HepG2 (cell line): Measurements from ENCODE around the gene NAV2. TPM values are rescaled to one million over a fixed set of nuclear protein-coding genes. Genes with fewer than 3 reads are reported as not detected.

ENCODE experiments used
- ATAC-seq: fragments of 200-7000 bp; cut with Tn5 transposase; 3 replicates; pipeline ENCODE4 v1.9.1; 2020; ENCODE audit warnings: mild to moderate bottlenecking, moderate library complexity
- BruUV-seq: library from RNA; stranded (reverse); fragments of 400-500 nt; replicated peaks from 2 replicates; lab custom pipeline; 2021; lab: Mats Ljungman, UMichigan
- CTCF ChIA-PET: fragments of 300-600 bp; formaldehyde crosslinking; extraction: SDS; loops from one replicate; lab custom pipeline; 2021; ENCODE audit warnings: low total read pairs, inconsistent platforms, low intra/inter-chr PET ratio; lab: Yijun Ruan, JAX
- POLR2A ChIA-PET: fragments of 350-600 bp; sonication (Branson Sonifier 250); formaldehyde crosslinking; loops from one replicate; lab custom pipeline; 2020; ENCODE audit warnings: antibody characterized with exemption, inconsistent platforms; lab: Yijun Ruan, JAX
- DNase-seq: peaks from one replicate; pipeline ENCODE4 v3.0.0-alpha.2; 2015; ENCODE audit warnings: low spot score
- FAIRE-seq: peaks from 3 replicates; lab custom pipeline; 2011; peaks lifted over from hg19 to GRCh38; lab: Jason Lieb, UNC
- H2AFZ ChIP-seq: one replicate; pipeline ENCODE4 v1.6.1; 2011; ENCODE audit warnings: low read length, inconsistent platforms
- H3K27ac ChIP-seq: fragments of 300-600 bp; 3 replicates; pipeline ENCODE4 v1.8.0; 2011; ENCODE audit warnings: mixed run types, mild to moderate bottlenecking, mixed read lengths, low read length, inconsistent platforms; ENCODE audit not compliant: insufficient read depth; ENCODE audit errors: extremely low read length
- H3K27me3 ChIP-seq, 2 experiments: fragments of 200-600 bp in 1 of 2; 2 replicates in 1 of 2; 3 replicates in 1 of 2; pipeline versions ENCODE4 v1.6.0 to v1.8.0; 2011; ENCODE audit warnings: low read length in 2 of 2, mild to moderate bottlenecking in 2 of 2, moderate library complexity in 2 of 2, inconsistent platforms in 1 of 2; ENCODE audit not compliant: insufficient read depth in 2 of 2, control insufficient read depth in 1 of 2
- H3K36me3 ChIP-seq, 2 experiments: fragments of 200-600 bp in 1 of 2; replicated peaks in 1 of 2; 2 replicates in 1 of 2; 3 replicates in 1 of 2; pipeline versions ENCODE4 v1.5.1 to v1.8.0; 2011; ENCODE audit warnings: low read length in 2 of 2, inconsistent platforms in 1 of 2; ENCODE audit not compliant: insufficient read depth in 2 of 2, control insufficient read depth in 1 of 2
- H3K4me1 ChIP-seq: 2 replicates; pipeline ENCODE4 v1.5.1; 2012; ENCODE audit warnings: low read length, inconsistent platforms; ENCODE audit not compliant: insufficient read depth
- H3K4me2 ChIP-seq: 2 replicates; pipeline ENCODE4 v1.6.0; 2011; ENCODE audit warnings: low read depth, low read length, inconsistent platforms
- H3K4me3 ChIP-seq, 3 experiments: fragments of 200-600 bp in 1 of 3; sonication (generic), shearing (Covaris generic) in 1 of 3; replicated peaks in 1 of 3; 2 replicates each; pipeline ENCODE4 v1.5.1; 2011 to 2016; ENCODE audit warnings: low read length in 3 of 3, inconsistent platforms in 2 of 3, low read depth in 2 of 3, mild to moderate bottlenecking in 2 of 3, control low read depth in 1 of 3, mixed read lengths in 1 of 3; ENCODE audit not compliant: insufficient read depth in 1 of 3
- H3K79me2 ChIP-seq: one replicate; pipeline ENCODE4 v1.6.1; 2011; ENCODE audit warnings: low read length, inconsistent platforms; ENCODE audit not compliant: insufficient read depth
- H3K9ac ChIP-seq: 2 replicates; pipeline ENCODE4 v1.6.0; 2011; ENCODE audit warnings: mild to moderate bottlenecking, low read depth, low read length, inconsistent platforms; ENCODE audit not compliant: insufficient read depth
- H3K9me3 ChIP-seq: 2 replicates; pipeline ENCODE4 v1.5.1; 2012; ENCODE audit warnings: mild to moderate bottlenecking, low read length
- H4K20me1 ChIP-seq: 2 replicates; pipeline ENCODE4 v1.6.0; 2011; ENCODE audit warnings: inconsistent platforms, mild to moderate bottlenecking, low read length, moderate library complexity; ENCODE audit not compliant: insufficient read depth
- AGO2 ChIP-seq: fragments of 200-400 bp; formaldehyde crosslinking; optimal IDR thresholded peaks from 2 replicates; pipeline ENCODE3; 2017; ENCODE audit warnings: mild to moderate bottlenecking, low read depth, low read length, moderate library complexity
- KLF13 ChIP-seq: sonication (generic); formaldehyde crosslinking; IDR thresholded peaks from 2 replicates; pipeline ENCODE4 v1.4.0; 2020; ENCODE audit warnings: mild to moderate bottlenecking, missing genetic modification reagents
- NR1H2 ChIP-seq: sonication (generic); formaldehyde crosslinking; IDR thresholded peaks from 2 replicates; pipeline ENCODE4 v1.8.1; 2022; ENCODE audit warnings: low read depth, missing genetic modification reagents, borderline replicate concordance
- SALL2 ChIP-seq: sonication (generic); formaldehyde crosslinking; IDR thresholded peaks from 2 replicates; pipeline ENCODE4 v1.8.1; 2023; ENCODE audit warnings: mild to moderate bottlenecking, missing genetic modification reagents, inconsistent platforms
- ZNF280B ChIP-seq: sonication (generic); formaldehyde crosslinking; IDR thresholded peaks from 2 replicates; pipeline ENCODE4 v1.5.0; 2020; ENCODE audit warnings: missing genetic modification reagents, mild to moderate bottlenecking, borderline replicate concordance
- ZNF510 ChIP-seq: sonication (generic); formaldehyde crosslinking; IDR thresholded peaks from 2 replicates; pipeline ENCODE4 v1.4.0; 2020; ENCODE audit warnings: low read depth, mild to moderate bottlenecking, missing genetic modification reagents
- ZNF556 ChIP-seq: sonication (generic); formaldehyde crosslinking; IDR thresholded peaks from 2 replicates; pipeline ENCODE4 v1.4.0; 2020; ENCODE audit warnings: mild to moderate bottlenecking, missing genetic modification reagents, borderline replicate concordance
- WGBS: methylation state at CpG from one replicate; pipeline ENCODE4 v1.1.6; 2017; ENCODE audit warnings: low lambda C conversion rate; 5-methylcytosine and 5-hydroxymethylcytosine counted together
- in situ Hi-C: cut with HindIII; loops from 2 replicates; pipeline ENCODE4 v1.10.0; 2017; ENCODE audit warnings: low pct_unique_long_range_greater_than_20kb; ENCODE audit not compliant: extremely low pct_ligation_motif_present
- intact Hi-C: fragments of 100-400 bp; cut with micrococcal nuclease; formaldehyde crosslinking; loops from one replicate; pipeline ENCODE4 v1.10.0; 2022; ENCODE audit not compliant: unreplicated experiment
- polyA plus RNA-seq, 8 experiments: library from polyadenylated mRNA; depleted of rRNA in 3 of 8; stranded (reverse) in 7 of 8; unstranded in 1 of 8; fragments of >200 nt; fragmentation: Illumina TruSeq in 4 of 8; extraction: Trizol in 4 of 8; gene quantifications; 2 replicates each; pipeline versions ENCODE4 v1.2.1 to v1.2.3, GENCODE V29; 2011 to 2016; ENCODE audit warnings: low read depth in 4 of 8, missing spikeins in 1 of 8, mixed read lengths in 1 of 8; ENCODE audit not compliant: insufficient read depth in 1 of 8
- total RNA-seq, 5 experiments: library from RNA; depleted of rRNA; stranded (reverse); fragments of >200 nt; fragmentation: Illumina TruSeq; extraction: Trizol; gene quantifications; 2 replicates each; pipeline ENCODE4 v1.2.3, GENCODE V29; 2016; ENCODE audit warnings: low read depth in 1 of 5
- TF ChIP-seq, protein P1 (sequence below): sonication (generic); formaldehyde crosslinking; IDR thresholded peaks from 2 replicates; pipeline ENCODE4 v1.5.0; 2020; ENCODE audit warnings: missing genetic modification reagents
- TF ChIP-seq, protein P2 (sequence below), 2 experiments: sonication (generic) in 1 of 2; formaldehyde crosslinking in 1 of 2; IDR thresholded peaks; 2 replicates each; pipeline versions ENCODE4 v1.5.1 to v1.6.1; 2011 to 2020; ENCODE audit warnings: borderline replicate concordance in 1 of 2, low read depth in 1 of 2, low read length in 1 of 2, mild to moderate bottlenecking in 1 of 2, missing genetic modification reagents in 1 of 2, moderate library complexity in 1 of 2
- TF ChIP-seq, protein P3 (sequence below): sonication (generic); formaldehyde crosslinking; IDR thresholded peaks from 2 replicates; pipeline ENCODE4 v1.4.0; 2020; ENCODE audit warnings: missing genetic modification reagents, borderline replicate concordance

Gene NAV2
- total and polyA plus RNA-seq, 2 of the 13 experiments (the other 11 are each of a cell fraction or from before 2014, with no cell fraction given), result 9.3 to 34.6 TPM

- TF ChIP-seq SALL2 (CRISPR knock-in tag), result no peak
- TF ChIP-seq, protein P1, sequence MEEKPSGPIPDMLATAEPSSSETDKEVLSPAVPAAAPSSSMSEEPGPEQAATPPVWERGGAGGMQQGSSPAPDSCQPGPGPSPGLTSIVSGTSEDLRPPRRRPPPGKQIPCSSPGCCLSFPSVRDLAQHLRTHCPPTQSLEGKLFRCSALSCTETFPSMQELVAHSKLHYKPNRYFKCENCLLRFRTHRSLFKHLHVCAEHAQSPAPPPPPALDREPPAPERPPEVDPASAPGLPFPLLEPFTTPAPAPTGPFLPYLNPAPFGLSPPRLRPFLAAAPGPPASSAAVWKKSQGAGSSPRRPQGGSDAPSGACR (CRISPR knock-in tag), result no peak
Observed at GRCh38 chr11:19922689-19923035, 210.0 kb downstream of the NAV2 start (continued).

DNA sequence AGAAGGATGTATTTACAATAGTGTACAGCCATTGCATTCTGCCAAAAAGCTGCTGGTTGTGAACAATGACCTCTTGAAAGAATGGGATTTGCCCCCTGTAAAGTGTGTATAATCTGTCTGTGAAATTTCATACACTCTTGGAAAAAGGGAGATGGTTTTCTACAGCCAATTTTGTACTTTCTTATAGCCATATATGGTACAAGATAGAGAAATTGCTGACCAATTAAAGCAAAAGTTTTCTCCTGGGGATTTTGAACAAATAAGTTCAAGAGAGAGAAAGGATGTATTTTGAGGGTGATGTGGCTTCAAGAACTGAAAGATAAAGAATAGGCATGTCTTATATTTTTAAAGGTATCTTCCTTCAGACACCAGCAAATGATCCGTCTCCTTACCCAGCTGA, 211.0 kb downstream of the NAV2 start:
- no peak for FAIRE-seq
- CTCF ChIA-PET, result no interaction called here

GRCh38 chr11:19924311-19924710, 211.7 kb downstream of the NAV2 start:
- no peaks in the 10 kb centered on the region for H3K36me3 ChIP-seq
- H3K9me3 ChIP-seq, result no peaks in the 10 kb centered on the region
- H3K4me1 ChIP-seq, result peaks cover 37% of the 10 kb centered on the region
- POLR2A ChIA-PET, result no interaction called here
- in situ Hi-C loops, result no loop called here
- no peaks in the 10 kb centered on the region for H3K27me3 ChIP-seq
- H3K4me2 ChIP-seq, result no peak overlapping the region
- intact Hi-C loops, result no loop called here
- no peak for FAIRE-seq
- CTCF ChIA-PET, result no interaction called here
- no peak for DNase-seq
- ATAC-seq, result no peak
- no peak overlapping the region for H3K4me3 ChIP-seq
- whole genome bisulfite sequencing, result 83% methylated on average over 1 of the region's 1 CpG
- no TSS peak for BruUV-seq
- H4K20me1 ChIP-seq, result no peaks in the 10 kb centered on the region
- no peak overlapping the region for H3K27ac ChIP-seq
- no peaks in the 10 kb centered on the region for H3K79me2 ChIP-seq
- H3K9ac ChIP-seq, result no peak overlapping the region
- no peak overlapping the region for H2AFZ ChIP-seq
- TF ChIP-seq, protein P2, sequence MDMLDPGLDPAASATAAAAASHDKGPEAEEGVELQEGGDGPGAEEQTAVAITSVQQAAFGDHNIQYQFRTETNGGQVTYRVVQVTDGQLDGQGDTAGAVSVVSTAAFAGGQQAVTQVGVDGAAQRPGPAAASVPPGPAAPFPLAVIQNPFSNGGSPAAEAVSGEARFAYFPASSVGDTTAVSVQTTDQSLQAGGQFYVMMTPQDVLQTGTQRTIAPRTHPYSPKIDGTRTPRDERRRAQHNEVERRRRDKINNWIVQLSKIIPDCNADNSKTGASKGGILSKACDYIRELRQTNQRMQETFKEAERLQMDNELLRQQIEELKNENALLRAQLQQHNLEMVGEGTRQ (IDR thresholded peaks at IDR 0.05; ENCODE audit: low read depth, low read length), result no peak
- TF ChIP-seq, protein P2 (CRISPR knock-in tag; IDR thresholded peaks at IDR 0.05; ENCODE audit: borderline replicate concordance), result no peak
- TF ChIP-seq ZNF280B (CRISPR knock-in tag), result no peak
- TF ChIP-seq, protein P3, sequence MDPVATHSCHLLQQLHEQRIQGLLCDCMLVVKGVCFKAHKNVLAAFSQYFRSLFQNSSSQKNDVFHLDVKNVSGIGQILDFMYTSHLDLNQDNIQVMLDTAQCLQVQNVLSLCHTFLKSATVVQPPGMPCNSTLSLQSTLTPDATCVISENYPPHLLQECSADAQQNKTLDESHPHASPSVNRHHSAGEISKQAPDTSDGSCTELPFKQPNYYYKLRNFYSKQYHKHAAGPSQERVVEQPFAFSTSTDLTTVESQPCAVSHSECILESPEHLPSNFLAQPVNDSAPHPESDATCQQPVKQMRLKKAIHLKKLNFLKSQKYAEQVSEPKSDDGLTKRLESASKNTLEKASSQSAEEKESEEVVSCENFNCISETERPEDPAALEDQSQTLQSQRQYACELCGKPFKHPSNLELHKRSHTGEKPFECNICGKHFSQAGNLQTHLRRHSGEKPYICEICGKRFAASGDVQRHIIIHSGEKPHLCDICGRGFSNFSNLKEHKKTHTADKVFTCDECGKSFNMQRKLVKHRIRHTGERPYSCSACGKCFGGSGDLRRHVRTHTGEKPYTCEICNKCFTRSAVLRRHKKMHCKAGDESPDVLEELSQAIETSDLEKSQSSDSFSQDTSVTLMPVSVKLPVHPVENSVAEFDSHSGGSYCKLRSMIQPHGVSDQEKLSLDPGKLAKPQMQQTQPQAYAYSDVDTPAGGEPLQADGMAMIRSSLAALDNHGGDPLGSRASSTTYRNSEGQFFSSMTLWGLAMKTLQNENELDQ (CRISPR knock-in tag), result no peak
- TF ChIP-seq ZNF556 (CRISPR knock-in tag), result no peak
- no peak for TF ChIP-seq KLF13

More for the DNA sequence above, 211.0 kb downstream of the NAV2 start:
- no peaks in the 10 kb centered on the region for H4K20me1 ChIP-seq
- no peak for ATAC-seq
- no peaks in the 10 kb centered on the region for H3K9me3 ChIP-seq
- no peak overlapping the region for H3K4me2 ChIP-seq
- H2AFZ ChIP-seq, result no peak overlapping the region
- DNase-seq, result no peak
- H3K36me3 ChIP-seq, result no peaks in the 10 kb centered on the region
- in situ Hi-C loops (no loop called here), intact Hi-C loops (no loop called here)
- WGBS, result 88% methylated on average over 1 of the region's 1 CpG
- POLR2A ChIA-PET, result interaction anchor here (1.5 kb wide), 1 partner anchor 11 kb away, joined by 4 read pairs; no protein-coding TSS in a partner anchor
- peaks cover 31% of the 10 kb centered on the region for H3K4me1 ChIP-seq
- H3K9ac ChIP-seq, result no peak overlapping the region
- H3K27ac ChIP-seq, result no peak overlapping the region
- no peak overlapping the region for H3K4me3 ChIP-seq
- H3K27me3 ChIP-seq, result no peaks in the 10 kb centered on the region
- BruUV-seq, result no TSS peak
- H3K79me2 ChIP-seq, result no peaks in the 10 kb centered on the region
- TF ChIP-seq AGO2, result no peak
- no peak for TF ChIP-seq NR1H2 (CRISPR knock-in tag)
- no peak for TF ChIP-seq ZNF510 (CRISPR knock-in tag)
